ENCODE results near the gene ARPIN. TPM values are rescaled to one million over a fixed set of nuclear protein-coding genes. Genes with fewer than 3 reads are reported as not detected.

The ARPIN gene
- total and polyA plus RNA-seq, 2 experiments from 2014 or later = 0.79 to 2.8 TPM

GRCh38 chr15:89877083-89877425, 35.7 kb downstream of the ARPIN start (continued):
- TF ChIP-seq, protein P1, sequence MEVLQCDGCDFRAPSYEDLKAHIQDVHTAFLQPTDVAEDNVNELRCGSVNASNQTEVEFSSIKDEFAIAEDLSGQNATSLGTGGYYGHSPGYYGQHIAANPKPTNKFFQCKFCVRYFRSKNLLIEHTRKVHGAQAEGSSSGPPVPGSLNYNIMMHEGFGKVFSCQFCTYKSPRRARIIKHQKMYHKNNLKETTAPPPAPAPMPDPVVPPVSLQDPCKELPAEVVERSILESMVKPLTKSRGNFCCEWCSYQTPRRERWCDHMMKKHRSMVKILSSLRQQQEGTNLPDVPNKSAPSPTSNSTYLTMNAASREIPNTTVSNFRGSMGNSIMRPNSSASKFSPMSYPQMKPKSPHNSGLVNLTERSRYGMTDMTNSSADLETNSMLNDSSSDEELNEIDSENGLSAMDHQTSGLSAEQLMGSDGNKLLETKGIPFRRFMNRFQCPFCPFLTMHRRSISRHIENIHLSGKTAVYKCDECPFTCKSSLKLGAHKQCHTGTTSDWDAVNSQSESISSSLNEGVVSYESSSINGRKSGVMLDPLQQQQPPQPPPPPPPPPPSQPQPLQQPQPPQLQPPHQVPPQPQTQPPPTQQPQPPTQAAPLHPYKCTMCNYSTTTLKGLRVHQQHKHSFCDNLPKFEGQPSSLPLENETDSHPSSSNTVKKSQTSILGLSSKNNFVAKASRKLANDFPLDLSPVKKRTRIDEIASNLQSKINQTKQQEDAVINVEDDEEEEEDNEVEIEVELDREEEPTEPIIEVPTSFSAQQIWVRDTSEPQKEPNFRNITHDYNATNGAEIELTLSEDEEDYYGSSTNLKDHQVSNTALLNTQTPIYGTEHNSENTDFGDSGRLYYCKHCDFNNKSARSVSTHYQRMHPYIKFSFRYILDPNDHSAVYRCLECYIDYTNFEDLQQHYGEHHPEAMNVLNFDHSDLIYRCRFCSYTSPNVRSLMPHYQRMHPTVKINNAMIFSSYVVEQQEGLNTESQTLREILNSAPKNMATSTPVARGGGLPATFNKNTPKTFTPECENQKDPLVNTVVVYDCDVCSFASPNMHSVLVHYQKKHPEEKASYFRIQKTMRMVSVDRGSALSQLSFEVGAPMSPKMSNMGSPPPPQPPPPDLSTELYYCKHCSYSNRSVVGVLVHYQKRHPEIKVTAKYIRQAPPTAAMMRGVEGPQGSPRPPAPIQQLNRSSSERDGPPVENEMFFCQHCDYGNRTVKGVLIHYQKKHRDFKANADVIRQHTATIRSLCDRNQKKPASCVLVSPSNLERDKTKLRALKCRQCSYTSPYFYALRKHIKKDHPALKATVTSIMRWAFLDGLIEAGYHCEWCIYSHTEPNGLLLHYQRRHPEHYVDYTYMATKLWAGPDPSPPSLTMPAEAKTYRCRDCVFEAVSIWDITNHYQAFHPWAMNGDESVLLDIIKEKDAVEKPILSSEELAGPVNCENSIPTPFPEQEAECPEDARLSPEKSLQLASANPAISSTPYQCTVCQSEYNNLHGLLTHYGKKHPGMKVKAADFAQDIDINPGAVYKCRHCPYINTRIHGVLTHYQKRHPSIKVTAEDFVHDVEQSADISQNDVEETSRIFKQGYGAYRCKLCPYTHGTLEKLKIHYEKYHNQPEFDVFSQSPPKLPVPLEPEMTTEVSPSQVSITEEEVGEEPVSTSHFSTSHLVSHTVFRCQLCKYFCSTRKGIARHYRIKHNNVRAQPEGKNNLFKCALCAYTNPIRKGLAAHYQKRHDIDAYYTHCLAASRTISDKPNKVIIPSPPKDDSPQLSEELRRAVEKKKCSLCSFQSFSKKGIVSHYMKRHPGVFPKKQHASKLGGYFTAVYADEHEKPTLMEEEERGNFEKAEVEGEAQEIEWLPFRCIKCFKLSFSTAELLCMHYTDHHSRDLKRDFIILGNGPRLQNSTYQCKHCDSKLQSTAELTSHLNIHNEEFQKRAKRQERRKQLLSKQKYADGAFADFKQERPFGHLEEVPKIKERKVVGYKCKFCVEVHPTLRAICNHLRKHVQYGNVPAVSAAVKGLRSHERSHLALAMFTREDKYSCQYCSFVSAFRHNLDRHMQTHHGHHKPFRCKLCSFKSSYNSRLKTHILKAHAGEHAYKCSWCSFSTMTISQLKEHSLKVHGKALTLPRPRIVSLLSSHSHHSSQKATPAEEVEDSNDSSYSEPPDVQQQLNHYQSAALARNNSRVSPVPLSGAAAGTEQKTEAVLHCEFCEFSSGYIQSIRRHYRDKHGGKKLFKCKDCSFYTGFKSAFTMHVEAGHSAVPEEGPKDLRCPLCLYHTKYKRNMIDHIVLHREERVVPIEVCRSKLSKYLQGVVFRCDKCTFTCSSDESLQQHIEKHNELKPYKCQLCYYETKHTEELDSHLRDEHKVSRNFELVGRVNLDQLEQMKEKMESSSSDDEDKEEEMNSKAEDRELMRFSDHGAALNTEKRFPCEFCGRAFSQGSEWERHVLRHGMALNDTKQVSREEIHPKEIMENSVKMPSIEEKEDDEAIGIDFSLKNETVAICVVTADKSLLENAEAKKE (CRISPR knock-in tag; IDR thresholded peaks at IDR 0.05) = no peak
- TF ChIP-seq EZH2phosphoT487 (IDR thresholded peaks at IDR 0.05; ENCODE audit: unreplicated experiment) = no peak
- no peak for TF ChIP-seq JUNB (IDR thresholded peaks at IDR 0.05; ENCODE audit: unreplicated experiment)
- TF ChIP-seq ZNF331 (CRISPR knock-in tag; IDR thresholded peaks at IDR 0.05; ENCODE audit: low read depth) = no peak

DNA sequence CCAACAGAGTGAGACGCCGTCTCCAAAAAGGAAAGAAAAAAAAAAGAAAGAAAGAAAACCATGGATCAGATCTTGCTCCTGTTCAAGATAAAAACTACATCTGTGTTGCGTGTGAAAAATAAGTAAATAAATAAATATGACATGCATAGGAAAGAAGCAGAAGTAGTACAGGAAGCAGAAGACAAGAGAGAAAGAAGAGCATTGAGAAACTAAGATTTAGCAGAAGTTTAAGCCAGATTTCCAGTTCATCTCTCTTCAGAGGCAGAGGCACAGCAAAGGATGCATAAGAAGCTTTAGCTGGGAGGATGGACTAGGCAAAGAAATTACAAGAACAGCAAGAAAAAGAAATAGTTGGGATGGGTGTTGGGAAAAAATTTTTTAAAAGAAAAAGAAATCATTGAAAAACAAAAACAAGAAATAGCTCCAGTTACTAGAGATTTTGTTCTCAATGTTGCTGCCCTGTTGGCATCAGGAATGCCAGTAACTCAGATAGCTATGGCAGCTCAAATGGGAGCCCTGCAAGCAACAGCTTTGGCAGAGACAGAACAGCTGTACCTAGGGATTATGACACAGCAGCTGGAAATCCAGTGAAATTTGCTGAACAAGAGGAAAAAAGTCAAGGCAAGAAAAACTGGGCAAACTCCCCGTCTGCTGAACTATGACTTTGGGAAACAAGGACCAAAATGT, 36.2 kb downstream of the ARPIN start:
- no peaks in the 10 kb centered on the region for H3K4me1 ChIP-seq (ENCODE audit: insufficient read depth)
- no peak overlapping the region for H2AFZ ChIP-seq
- Mint-ChIP-seq H3K36me3 (ENCODE audit: low read depth) (peaks cover 1% of the 10 kb centered on the region; the same call in 2 of the 3 replicates), H3K27ac (no peak overlapping the region), H3K4me3 (no peak overlapping the region), H3K4me1 (no peaks in the 10 kb centered on the region), H3K27me3 (ENCODE audit: insufficient read depth, low read depth, poor library complexity) (no peaks in the 10 kb centered on the region), H3K9me3 (no peaks in the 10 kb centered on the region)
- H3K9me2 ChIP-seq (ENCODE audit: insufficient read depth) = no peaks in the 10 kb centered on the region
- DNase-seq (ENCODE audit: low spot score) = no peak
- H3K27me3 ChIP-seq (ENCODE audit: insufficient read depth) = no peaks in the 10 kb centered on the region
- H4K20me1 ChIP-seq (replicated peaks; ENCODE audit: insufficient read depth) = no peaks in the 10 kb centered on the region; the same call in 1 of the 2 replicates
- H3K4me3 ChIP-seq = no peak overlapping the region
- ATAC-seq = no peak
- H3K4me2 ChIP-seq = no peak overlapping the region
- no peak overlapping the region for H3K27ac ChIP-seq (ENCODE audit: low read depth)
- H3F3A ChIP-seq (replicated peaks; ENCODE audit: low read depth) = no peaks in the 10 kb centered on the region; the same call in 1 of the 2 replicates
- H3K79me2 ChIP-seq (replicated peaks; ENCODE audit: insufficient read depth) = no peaks in the 10 kb centered on the region
- H3K36me3 ChIP-seq (ENCODE audit: insufficient read depth) = no peaks in the 10 kb centered on the region
- TF ChIP-seq NANOG (IDR thresholded peaks at IDR 0.05; ENCODE audit: borderline replicate concordance) (no peak), POLR2AphosphoS5 (IDR thresholded peaks at IDR 0.05; ENCODE audit: low read depth) (no peak), JUNB (IDR thresholded peaks at IDR 0.05; ENCODE audit: unreplicated experiment) (no peak), STAT1 (IDR thresholded peaks at IDR 0.05; ENCODE audit: unreplicated experiment) (no peak), CTCF (conservative IDR thresholded peaks at IDR 0.05; ENCODE audit: low read depth in 2 of 2) (no peak), EZH2phosphoT487 (IDR thresholded peaks at IDR 0.05; ENCODE audit: unreplicated experiment) (no peak), CREB1 (CRISPR knock-in tag; IDR thresholded peaks at IDR 0.05; ENCODE audit: low read depth) (no peak), ZNF114 (CRISPR knock-in tag; IDR thresholded peaks at IDR 0.05) (no peak), ZNF331 (CRISPR knock-in tag; IDR thresholded peaks at IDR 0.05; ENCODE audit: low read depth) (no peak), EZH2 (IDR thresholded peaks at IDR 0.05; ENCODE audit: low read depth, unreplicated experiment) (no peak)
- TF ChIP-seq, protein P2, sequence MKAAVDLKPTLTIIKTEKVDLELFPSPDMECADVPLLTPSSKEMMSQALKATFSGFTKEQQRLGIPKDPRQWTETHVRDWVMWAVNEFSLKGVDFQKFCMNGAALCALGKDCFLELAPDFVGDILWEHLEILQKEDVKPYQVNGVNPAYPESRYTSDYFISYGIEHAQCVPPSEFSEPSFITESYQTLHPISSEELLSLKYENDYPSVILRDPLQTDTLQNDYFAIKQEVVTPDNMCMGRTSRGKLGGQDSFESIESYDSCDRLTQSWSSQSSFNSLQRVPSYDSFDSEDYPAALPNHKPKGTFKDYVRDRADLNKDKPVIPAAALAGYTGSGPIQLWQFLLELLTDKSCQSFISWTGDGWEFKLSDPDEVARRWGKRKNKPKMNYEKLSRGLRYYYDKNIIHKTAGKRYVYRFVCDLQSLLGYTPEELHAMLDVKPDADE (IDR thresholded peaks at IDR 0.05) = no peak
